ENCODE data around the gene COPG2. TPM values are rescaled to one million over a fixed set of nuclear protein-coding genes. Genes with fewer than 3 reads are reported as not detected.

Gene COPG2
- total and polyA plus RNA-seq, 2 of the 13 experiments (the other 11 are each of a cell fraction or from before 2014, with no cell fraction given) = 14.1 to 17.7 TPM

GRCh38 chr7:130463553-130464434 is 204.8 kb downstream of the COPG2 start:
- ChIA-PET POLR2A (no interaction called here), CTCF (ENCODE audit: low intra/inter-chr PET ratio, low total read pairs) (no interaction called here)
- H3K4me1 ChIP-seq (ENCODE audit: insufficient read depth, low read length) = no peaks in the 10 kb centered on the region
- intact Hi-C loops (cut with micrococcal nuclease; ENCODE audit: unreplicated experiment) (no loop called here), in situ Hi-C loops (cut with HindIII; ENCODE audit: extremely low pct_ligation_motif_present, low pct_unique_long_range_greater_than_20kb) (no loop called here)
- H3K9ac ChIP-seq (ENCODE audit: insufficient read depth, low read depth, low read length) = no peak overlapping the region
- ATAC-seq = no peak
- 31% methylated on average over 4 of the region's 4 CpGs for WGBS (ENCODE audit: low lambda C conversion rate)
- no peaks in the 10 kb centered on the region for H3K79me2 ChIP-seq (ENCODE audit: insufficient read depth, low read length)
- peaks cover 6% of the 10 kb centered on the region for H3K9me3 ChIP-seq (ENCODE audit: low read length)
- BruUV-seq (replicated peaks) = no TSS peak
- TF ChIP-seq ZNF3 (CRISPR knock-in tag; IDR thresholded peaks at IDR 0.05) (no peak), ZSCAN21 (CRISPR knock-in tag; IDR thresholded peaks at IDR 0.05; ENCODE audit: borderline replicate concordance) (no peak), ZNF546 (CRISPR knock-in tag; conservative IDR thresholded peaks at IDR 0.05) (no peak), ZFX (CRISPR knock-in tag; IDR thresholded peaks at IDR 0.05; ENCODE audit: low read depth) (no peak), ETV6 (CRISPR knock-in tag; conservative IDR thresholded peaks at IDR 0.05) (no peak), ZNF768 (CRISPR knock-in tag; IDR thresholded peaks at IDR 0.05) (no peak), AHDC1 (CRISPR knock-in tag; IDR thresholded peaks at IDR 0.05; ENCODE audit: borderline replicate concordance) (no peak), KDM2A (CRISPR knock-in tag; IDR thresholded peaks at IDR 0.05; ENCODE audit: borderline replicate concordance, low read depth) (no peak), MTA1 (CRISPR knock-in tag; IDR thresholded peaks at IDR 0.05; ENCODE audit: borderline replicate concordance) (no peak), RARA (CRISPR knock-in tag; IDR thresholded peaks at IDR 0.05) (no peak), ZNF367 (CRISPR knock-in tag; IDR thresholded peaks at IDR 0.05; ENCODE audit: borderline replicate concordance) (no peak), ZFP36 (IDR thresholded peaks at IDR 0.05; ENCODE audit: borderline replicate concordance, low read depth, low read length, partially characterized antibody) (no peak)
- TF ChIP-seq, protein P1, sequence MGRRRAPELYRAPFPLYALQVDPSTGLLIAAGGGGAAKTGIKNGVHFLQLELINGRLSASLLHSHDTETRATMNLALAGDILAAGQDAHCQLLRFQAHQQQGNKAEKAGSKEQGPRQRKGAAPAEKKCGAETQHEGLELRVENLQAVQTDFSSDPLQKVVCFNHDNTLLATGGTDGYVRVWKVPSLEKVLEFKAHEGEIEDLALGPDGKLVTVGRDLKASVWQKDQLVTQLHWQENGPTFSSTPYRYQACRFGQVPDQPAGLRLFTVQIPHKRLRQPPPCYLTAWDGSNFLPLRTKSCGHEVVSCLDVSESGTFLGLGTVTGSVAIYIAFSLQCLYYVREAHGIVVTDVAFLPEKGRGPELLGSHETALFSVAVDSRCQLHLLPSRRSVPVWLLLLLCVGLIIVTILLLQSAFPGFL (CRISPR knock-in tag; IDR thresholded peaks at IDR 0.05) = no peak
- H3K36me3 ChIP-seq (replicated peaks in 1 of 2; ENCODE audit: control insufficient read depth in 1 of 2, insufficient read depth in 2 of 2, low read length in 2 of 2) = no peaks in the 10 kb centered on the region
- H4K20me1 ChIP-seq (ENCODE audit: insufficient read depth, low read length) = no peaks in the 10 kb centered on the region
- H3K4me3 ChIP-seq (replicated peaks in 1 of 3; ENCODE audit: insufficient read depth in 1 of 3, low read depth in 2 of 3, low read length in 3 of 3) = no peak overlapping the region
- H3K27me3 ChIP-seq (ENCODE audit: control insufficient read depth in 1 of 2, insufficient read depth in 2 of 2, low read length in 2 of 2) = no peaks in the 10 kb centered on the region
- no peak for DNase-seq (ENCODE audit: low spot score)
- no peak overlapping the region for H3K4me2 ChIP-seq (ENCODE audit: low read depth, low read length)
- no peak overlapping the region for H3K27ac ChIP-seq (ENCODE audit: extremely low read length, insufficient read depth, low read length)
- no peak for FAIRE-seq
- no peak overlapping the region for H2AFZ ChIP-seq (ENCODE audit: low read length)
